Medulla oblongata (tissue), 1 donor: ENCODE data around the gene ORAI2.

Experiments used
- DNase-seq: peaks from one replicate; pipeline ENCODE4 v3.0.0-alpha.2; 2015; ENCODE audit errors: extremely low spot score

ORAI2 gene

DNA sequence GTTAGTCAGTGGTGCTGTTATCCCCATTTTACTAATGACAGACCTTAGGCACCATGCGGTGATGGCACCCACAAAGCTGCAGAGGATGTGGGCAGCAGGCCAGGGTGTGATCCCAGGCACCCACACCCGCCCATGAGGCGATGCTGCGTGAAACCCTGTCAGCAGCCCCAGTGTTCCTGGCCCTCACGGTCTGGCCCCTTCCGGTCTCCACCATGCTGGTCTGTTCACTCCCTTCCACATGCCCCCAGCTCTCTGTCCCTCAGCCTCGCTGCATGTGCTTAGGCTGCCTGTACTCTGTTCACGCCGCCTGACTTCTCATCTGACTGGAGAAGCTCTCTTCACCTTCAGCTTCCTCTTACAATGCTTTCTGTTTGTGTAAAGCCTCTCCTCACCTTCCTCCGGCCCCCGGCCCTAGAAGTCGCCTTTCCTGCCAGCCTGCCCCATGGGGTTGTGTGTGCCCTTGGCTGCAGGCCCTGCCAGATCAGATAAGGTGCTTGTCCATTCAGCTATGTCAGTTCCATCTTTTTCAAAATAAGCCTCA is 17.6 kb upstream of the ORAI2 start:
- peak; percentile 54 for DNase-seq

DNA sequence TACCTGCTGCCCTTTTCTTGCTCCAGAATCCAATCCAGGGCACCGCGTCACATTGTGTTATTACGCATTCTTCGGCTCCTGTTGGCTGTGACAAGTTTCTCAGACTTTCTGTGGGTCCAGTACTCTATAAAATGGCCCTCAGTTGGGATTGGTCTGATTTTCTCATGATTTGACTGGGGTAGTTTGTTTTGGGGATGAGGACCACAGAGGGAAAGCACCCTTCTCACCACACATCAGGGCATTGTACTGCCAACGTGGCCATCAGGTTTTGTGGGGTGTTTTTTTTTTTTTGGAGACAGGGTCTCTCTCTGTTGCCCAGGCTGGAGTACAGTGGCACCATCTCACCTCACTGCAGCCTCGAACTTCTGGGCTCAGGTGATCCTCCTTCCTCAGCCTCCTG is 17.0 kb upstream of the ORAI2 start:
- no peak for DNase-seq

DNA sequence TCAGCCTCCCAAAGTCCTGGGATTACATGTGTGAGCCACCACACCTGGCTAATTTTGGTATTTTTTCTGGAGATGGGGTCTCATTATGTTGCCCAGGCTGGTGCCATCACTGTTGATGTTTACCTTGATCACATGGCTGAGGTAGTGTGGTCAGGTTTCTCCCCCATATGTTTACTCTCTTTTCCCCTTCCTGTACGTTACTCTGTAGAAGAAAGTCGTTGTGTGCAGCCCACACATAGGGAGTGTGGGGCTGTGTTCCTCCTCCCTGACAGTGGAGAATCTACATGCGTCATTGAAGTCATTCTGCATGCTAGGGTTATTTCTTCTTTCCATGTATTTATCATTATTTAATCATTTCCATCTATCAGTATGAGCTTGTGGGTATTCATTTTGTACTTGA is 16.3 kb upstream of the ORAI2 start:
- DNase-seq: no peak

- DNase-seq: no peak
Measured at GRCh38 chr7:102418592-102418991, 14.8 kb upstream of the ORAI2 start.

GRCh38 chr7:102421706-102422240 is 11.6 kb upstream of the ORAI2 start:
- DNase-seq: no peak

DNA sequence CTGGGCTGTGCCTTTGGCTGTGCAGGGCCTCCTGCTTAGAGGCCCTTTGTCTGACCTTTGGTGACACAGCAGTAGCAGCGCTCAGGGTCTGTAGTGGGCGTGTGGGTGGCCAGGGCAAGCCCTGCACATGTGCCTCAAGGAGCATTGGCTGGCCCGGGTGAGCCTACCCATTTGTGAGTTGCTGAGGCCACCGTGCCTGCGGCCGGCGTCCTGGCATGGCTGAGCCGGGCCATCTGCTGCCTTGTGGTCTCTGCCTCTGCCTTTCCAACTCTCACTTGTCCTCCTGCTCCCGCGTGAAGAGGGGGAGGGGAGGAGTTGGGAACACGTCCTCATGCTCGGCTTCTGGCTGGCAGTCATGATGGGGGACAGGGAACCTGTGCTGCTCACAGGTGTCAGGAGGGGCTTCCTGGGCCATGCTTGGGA is 9.2 kb upstream of the ORAI2 start:
- DNase-seq: no peak

- DNase-seq: peak; percentile 53
Measured at GRCh38 chr7:102424787-102425218, 8.6 kb upstream of the ORAI2 start.

- peak; percentile 60 for DNase-seq
Measured at GRCh38 chr7:102425639-102426267, 7.6 kb upstream of the ORAI2 start.

- DNase-seq: peak; percentile 74
Measured at GRCh38 chr7:102426268-102427018, 6.9 kb upstream of the ORAI2 start.

DNA sequence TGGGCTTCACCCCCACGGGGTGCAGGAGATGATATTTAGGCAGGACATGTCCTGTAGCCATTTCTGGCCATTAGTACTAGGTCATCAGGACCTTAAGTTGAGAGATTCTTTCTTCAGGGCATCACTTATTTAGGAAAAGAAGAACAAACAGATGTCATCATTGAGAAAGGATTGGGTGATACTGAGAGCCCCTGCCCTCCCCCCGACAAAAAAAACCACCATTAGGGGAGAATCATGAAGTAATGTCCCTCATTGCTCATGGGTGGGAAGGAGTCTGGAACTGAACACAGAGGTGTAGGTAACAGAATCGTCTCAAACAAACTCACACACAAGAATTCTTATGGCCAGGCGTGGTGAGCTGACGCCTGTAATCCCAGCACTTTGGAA is 6.4 kb upstream of the ORAI2 start:
- no peak for DNase-seq

GRCh38 chr7:102429141-102429899 is 4.1 kb upstream of the ORAI2 start:
- no peak for DNase-seq

DNA sequence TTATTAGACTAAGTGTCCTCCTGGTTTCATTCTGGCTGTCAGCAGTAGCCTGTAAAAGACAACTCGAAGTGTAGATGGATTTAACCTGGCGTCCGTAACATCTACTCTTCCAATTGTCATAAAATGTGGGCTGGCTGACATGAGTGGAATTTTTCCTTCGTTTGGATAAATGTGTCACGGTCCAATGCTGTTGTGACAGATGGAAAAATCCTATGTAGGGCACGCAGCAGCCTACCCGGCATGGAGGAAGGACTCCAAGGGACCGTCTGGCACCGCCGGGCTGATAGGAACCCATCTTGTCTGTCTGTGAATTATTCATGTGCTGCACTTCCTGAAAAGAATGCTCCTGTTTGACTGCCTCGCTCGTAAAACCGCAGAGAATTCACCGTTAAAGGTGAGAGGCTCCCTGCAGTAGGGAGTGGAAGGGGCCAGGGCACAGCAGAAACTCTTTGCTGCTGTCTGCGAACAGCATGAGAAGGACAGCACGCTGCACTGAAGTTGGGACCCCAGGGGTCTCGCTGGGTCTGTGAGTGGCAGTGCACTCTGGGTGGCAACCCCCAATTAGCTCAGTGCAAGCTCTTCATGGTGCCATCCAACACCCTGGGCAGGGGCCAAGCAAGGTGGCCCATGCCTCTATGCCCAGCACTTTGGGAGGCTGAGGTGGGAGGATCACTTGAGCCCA is 1.6 kb upstream of the ORAI2 start:
- peak; percentile 29 for DNase-seq

DNA sequence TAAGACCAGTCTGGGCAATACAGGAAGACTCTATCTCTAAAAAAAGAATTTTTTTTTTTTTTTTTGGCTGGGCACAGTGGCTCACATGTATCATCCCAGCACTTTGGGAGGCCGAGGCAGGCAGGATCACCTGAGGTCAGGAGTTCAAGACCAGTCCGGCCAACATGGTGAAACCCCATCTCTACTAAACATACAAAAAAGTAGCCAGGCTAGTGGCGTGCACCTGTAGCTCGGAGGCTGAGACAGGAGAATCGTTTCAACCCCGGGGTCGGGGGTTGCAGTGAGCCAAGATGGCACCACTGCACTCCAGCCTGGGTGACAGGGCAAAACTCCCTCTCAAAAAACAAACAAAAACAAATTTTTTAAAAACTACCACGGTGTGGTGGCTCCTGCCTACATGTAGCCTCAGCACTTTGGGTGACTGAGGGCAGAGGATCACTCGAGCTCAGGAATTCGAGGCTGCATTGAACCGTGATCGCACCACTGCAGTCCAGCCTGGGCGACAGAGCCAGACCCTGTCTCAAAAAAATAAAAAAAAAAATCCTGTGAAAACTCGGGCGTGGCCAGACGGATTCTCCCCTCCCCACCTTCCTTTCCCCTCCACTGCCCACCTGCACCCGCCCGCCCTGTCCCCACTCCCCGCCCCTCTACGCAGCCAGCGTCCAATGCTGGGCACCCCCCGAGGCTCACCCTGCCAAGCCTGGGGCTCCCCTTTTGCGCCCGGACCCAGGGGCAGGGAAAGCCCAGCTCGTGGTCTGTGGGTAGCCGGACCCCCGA is 745 bp upstream of the ORAI2 start:
- no peak for DNase-seq

- DNase-seq: no peak
Measured at GRCh38 chr7:102434039-102434486, 688 bp downstream of the ORAI2 start.

DNA sequence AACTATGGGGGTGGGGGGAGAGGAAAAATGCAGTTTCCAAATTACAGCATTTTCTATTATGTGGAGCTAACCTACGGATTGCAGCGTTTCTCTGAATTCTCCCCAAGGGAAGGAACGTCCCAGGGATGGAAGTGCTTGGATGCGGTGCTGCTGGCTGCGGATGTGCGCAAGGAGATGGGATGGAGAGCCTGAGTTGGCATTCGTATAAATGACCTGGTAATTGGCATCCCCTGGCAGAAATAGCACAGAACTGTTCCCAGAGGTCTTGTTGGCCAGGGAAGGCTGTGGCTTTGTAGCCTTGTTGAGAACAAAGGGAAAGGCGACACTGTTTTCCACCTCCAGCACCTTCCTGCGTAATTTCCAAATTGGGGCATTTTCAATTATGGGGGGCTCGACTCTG is 2.7 kb downstream of the ORAI2 start:
- DNase-seq: no peak

DNA sequence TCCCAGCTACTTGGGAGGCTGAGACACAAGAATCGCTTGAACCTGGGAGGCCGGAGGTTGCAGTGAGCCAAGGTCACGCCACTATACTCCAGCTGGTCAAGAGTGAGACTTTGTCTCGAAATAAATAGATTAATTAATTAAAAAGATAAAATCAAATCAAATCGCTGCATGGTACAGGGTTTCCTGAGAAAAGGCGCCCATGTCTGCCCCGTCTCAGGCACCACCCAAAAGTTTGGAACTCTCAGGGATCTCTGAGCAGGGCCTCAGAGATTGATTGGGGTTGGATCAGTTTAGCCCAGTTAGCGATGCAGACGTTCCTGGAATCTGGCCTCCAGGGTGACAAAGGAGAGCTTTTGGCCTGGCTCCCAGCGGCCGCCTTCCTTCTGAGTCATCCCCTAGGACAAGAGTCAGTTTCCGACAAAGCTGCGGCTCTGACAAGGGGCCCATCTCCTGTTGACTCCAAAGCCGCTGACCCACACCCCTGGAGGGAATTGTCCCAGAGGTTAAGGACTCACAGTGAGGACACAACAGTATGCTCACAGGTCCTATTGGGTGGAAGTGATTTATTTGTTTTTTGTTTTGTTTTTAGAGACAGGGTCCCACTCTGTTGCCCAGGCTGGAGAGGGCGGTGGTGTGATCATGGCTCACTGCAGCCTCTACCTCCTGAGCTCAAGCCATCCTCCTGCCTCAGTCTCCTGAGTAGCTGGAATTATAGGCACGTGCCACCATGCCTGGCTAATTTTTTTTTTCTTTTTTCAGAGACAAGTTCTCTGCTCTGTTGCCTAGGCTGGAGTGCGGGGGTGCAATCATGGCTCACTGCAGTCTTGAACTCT is 6.8 kb downstream of the ORAI2 start:
- DNase-seq: peak; percentile 51

DNA sequence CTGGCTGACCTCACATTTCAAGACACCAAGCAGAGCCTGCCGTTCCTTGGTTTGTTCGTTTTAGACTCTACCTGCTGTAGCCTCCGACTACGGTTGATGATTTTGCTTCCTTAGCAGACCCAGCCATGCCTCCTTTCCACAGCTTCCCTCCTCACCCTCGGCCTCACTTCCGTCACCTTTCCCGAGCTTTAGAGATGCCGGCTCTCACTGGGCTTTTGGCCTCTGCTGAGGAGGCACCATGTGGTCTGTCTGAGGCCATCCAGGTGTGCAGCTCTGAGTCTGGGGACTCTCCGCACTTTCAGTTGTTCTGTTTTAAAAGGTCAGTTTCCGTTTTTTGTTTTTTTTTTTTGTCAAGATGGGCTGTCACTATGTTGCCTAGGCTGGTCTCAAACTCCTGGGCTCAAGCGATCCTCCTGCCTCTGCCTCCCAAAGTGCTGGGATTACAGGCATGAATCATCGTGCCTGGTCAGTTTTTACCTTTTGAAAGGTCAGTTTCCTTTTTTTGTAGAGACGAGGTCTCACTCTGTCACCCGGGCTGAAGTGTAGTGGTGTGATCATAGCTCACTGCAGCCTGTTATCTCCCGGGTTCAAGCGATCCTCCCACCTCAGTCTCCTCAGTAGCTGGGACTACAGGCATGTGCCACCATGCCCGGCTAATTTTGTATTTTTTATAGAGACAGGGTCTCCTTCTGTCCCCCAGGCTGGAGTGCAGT is 11.7 kb downstream of the ORAI2 start:
- DNase-seq: no peak

DNA sequence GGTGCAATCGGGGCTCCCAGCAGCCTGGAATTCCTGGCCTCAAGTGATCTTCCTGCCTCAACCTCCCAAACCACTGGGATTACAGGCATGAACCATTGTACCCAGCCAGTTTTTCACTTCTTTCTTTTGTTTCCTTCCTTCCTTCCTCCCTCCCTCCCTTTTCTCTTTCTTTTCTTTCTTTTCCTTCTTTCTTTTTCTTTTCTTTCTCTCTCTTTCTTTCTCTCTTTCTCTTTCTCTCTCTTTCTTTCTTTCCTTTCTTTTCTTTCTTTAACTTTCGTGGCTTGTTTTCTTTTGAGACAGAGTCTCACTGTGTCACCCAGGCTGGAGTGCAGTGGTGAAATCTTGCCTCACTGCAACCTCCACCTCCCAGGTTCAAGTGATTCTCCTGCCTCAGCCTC is 12.3 kb downstream of the ORAI2 start:
- no peak for DNase-seq
